Gastroesophageal sphincter (tissue), 3 donors: ENCODE results near the gene BICD1.

ENCODE experiments used
- EP300 ChIP-seq: sonication (generic); formaldehyde crosslinking; IDR thresholded peaks from one replicate; pipeline ENCODE4 v1.6.1; 2017; ENCODE audit warnings: antibody characterized with exemption, mild to moderate bottlenecking
- POLR2A ChIP-seq, 2 donors: fragments of 450-650 bp; IDR thresholded peaks; one replicate each; pipeline ENCODE4 v1.6.1; 2017; ENCODE audit warnings: antibody characterized with exemption in 2 of 2, mild to moderate bottlenecking in 2 of 2, moderate library complexity in 1 of 2
- POLR2AphosphoS5 ChIP-seq: sonication (generic); formaldehyde crosslinking; IDR thresholded peaks from one replicate; pipeline ENCODE4 v1.6.1; 2017; ENCODE audit warnings: antibody characterized with exemption
- TF ChIP-seq, protein P1 (sequence below), 4 experiments: fragments of 200-600 bp in 2 of 4; fragments of 450-650 bp in 2 of 4; sonication (generic) in 1 of 4; IDR thresholded peaks; one replicate each; pipeline ENCODE4 v1.5.1; 2017 to 2019; ENCODE audit warnings: antibody characterized with exemption in 4 of 4, mild to moderate bottlenecking in 2 of 4, moderate library complexity in 2 of 4

DNA sequence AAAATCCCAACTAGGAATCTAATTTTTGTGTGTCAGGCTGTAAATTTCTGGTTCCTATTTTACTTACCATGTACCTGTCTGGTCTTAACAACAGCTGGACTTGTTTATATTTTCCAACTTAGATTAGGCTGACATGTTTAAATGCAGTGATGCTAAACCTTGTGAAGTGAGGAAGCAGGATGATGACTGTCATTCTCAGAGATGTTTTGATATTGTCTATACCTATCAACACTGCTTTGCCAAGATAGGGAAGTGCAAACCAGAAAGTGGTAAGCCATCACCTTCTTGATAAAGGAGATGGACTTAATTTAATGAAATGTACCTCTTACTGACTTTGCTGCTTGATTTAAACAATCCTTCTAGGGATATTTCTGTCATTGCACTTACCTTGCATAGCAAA lies 2.1 kb downstream of the BICD1 start:
- TF ChIP-seq, protein P1, sequence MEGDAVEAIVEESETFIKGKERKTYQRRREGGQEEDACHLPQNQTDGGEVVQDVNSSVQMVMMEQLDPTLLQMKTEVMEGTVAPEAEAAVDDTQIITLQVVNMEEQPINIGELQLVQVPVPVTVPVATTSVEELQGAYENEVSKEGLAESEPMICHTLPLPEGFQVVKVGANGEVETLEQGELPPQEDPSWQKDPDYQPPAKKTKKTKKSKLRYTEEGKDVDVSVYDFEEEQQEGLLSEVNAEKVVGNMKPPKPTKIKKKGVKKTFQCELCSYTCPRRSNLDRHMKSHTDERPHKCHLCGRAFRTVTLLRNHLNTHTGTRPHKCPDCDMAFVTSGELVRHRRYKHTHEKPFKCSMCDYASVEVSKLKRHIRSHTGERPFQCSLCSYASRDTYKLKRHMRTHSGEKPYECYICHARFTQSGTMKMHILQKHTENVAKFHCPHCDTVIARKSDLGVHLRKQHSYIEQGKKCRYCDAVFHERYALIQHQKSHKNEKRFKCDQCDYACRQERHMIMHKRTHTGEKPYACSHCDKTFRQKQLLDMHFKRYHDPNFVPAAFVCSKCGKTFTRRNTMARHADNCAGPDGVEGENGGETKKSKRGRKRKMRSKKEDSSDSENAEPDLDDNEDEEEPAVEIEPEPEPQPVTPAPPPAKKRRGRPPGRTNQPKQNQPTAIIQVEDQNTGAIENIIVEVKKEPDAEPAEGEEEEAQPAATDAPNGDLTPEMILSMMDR (IDR thresholded peaks at IDR 0.05) = no peak
- TF ChIP-seq POLR2A (IDR thresholded peaks at IDR 0.05) (no peak), EP300 (no peak), POLR2AphosphoS5 (no peak)
